Brain microvascular endothelial cell (primary cell): Measurements from ENCODE around the gene IL1R2.

Experiments
- DNase-seq: peaks from one replicate; pipeline ENCODE4 v3.0.0-alpha.2; 2020
- H3K27ac ChIP-seq: fragments of 250-450 bp; sonication (Bioruptor Pico); 2 replicates; pipeline ENCODE4 v1.5.1; 2020; ENCODE audit warnings: mild to moderate bottlenecking, moderate library complexity
- H3K27me3 ChIP-seq: fragments of 250-450 bp; sonication (Bioruptor Pico); replicated peaks from 2 replicates; pipeline ENCODE4 v1.5.1; 2020; ENCODE audit warnings: mild to moderate bottlenecking
- H3K36me3 ChIP-seq: fragments of 250-450 bp; sonication (Bioruptor Pico); replicated peaks from 2 replicates; pipeline ENCODE4 v1.5.1; 2020; ENCODE audit warnings: mild to moderate bottlenecking
- H3K4me3 ChIP-seq: 2 replicates; pipeline ENCODE4 v1.5.1; 2011; ENCODE audit warnings: low read depth, mild to moderate bottlenecking, control low read depth, low read length, moderate library complexity
- in situ Hi-C: cut with HindIII; loops from 2 replicates; pipeline ENCODE4 v1.10.0; 2017; ENCODE audit warnings: low sequenced_read_pairs, low pct_ligation_motif_present
- TF ChIP-seq, protein P1 (sequence below): IDR thresholded peaks from 2 replicates; pipeline ENCODE4 v1.5.1; 2011; ENCODE audit warnings: low read depth, mild to moderate bottlenecking, moderate library complexity, low read length, control low read depth, inconsistent platforms; ENCODE audit errors: missing control alignments

Gene IL1R2

DNA sequence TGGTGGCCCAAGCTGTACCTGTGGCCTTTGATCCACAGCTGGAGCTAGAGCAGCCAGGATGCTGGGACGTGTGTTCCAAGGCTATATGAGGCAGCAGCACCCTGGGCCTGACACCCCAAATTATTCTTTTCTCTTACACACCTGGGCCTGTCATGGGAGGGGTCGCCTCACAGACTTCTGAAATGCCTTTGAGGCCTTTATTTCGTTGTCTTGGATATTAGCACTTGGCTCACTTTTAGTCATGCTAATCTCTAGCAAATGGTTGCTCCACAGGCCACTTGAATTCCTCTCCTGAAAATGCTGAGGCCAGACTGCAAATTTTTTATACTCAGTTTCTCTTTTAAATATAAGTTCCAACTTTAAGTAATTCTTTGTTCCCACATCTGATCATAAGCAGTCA is 22.0 kb upstream of the IL1R2 start:
- H3K27ac ChIP-seq: no peak overlapping the region
- H3K4me3 ChIP-seq: no peak overlapping the region
- no peak for DNase-seq
- H3K27me3 ChIP-seq: no peaks in the 10 kb centered on the region
- TF ChIP-seq, protein P1, sequence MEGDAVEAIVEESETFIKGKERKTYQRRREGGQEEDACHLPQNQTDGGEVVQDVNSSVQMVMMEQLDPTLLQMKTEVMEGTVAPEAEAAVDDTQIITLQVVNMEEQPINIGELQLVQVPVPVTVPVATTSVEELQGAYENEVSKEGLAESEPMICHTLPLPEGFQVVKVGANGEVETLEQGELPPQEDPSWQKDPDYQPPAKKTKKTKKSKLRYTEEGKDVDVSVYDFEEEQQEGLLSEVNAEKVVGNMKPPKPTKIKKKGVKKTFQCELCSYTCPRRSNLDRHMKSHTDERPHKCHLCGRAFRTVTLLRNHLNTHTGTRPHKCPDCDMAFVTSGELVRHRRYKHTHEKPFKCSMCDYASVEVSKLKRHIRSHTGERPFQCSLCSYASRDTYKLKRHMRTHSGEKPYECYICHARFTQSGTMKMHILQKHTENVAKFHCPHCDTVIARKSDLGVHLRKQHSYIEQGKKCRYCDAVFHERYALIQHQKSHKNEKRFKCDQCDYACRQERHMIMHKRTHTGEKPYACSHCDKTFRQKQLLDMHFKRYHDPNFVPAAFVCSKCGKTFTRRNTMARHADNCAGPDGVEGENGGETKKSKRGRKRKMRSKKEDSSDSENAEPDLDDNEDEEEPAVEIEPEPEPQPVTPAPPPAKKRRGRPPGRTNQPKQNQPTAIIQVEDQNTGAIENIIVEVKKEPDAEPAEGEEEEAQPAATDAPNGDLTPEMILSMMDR: no peak
- in situ Hi-C loops: no loop called here
- no peaks in the 10 kb centered on the region for H3K36me3 ChIP-seq

DNA sequence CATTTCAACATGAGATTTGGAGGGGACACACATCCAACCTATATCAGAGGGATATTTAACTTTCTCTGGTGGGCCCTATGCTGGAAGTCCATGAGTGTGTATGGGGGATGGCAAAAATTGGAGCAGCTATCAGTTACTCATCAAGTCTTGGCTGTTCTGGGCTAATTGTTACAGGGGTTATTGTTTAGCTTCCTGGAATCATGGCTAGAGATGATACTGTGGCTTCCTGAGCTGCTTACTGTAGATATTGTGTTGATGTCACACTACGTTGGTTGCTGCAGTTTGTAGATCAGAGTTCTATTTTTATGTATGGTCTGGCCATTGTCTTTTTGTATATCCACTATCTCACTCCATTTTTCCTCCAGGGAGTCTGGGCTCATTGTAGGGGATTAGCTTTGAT is 20.9 kb upstream of the IL1R2 start:
- no peaks in the 10 kb centered on the region for H3K27me3 ChIP-seq
- no peak overlapping the region for H3K27ac ChIP-seq
- TF ChIP-seq, protein P1: no peak
- in situ Hi-C loops: no loop called here
- no peak overlapping the region for H3K4me3 ChIP-seq
- no peak for DNase-seq
- no peaks in the 10 kb centered on the region for H3K36me3 ChIP-seq

DNA sequence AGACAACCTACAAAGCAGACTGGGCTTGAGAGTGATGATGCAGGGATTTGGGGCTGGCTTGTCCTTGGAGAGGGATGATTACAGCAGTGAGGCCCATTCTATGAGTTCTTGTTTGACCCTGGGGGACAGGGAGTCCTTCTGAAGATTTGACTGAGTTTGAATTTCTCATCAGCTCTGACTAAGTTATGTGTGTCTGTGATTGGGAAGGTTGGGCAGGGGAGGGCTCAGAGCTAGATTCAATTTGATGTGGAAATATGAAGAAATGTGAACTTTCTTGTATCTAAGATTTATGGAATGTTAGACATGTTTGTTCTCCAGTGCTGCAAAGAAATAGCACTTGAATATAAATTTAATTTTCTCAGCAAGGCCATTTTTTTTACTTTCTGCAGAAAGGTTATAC is 19.9 kb upstream of the IL1R2 start:
- no peaks in the 10 kb centered on the region for H3K27me3 ChIP-seq
- H3K27ac ChIP-seq: no peak overlapping the region
- H3K36me3 ChIP-seq: no peaks in the 10 kb centered on the region
- in situ Hi-C loops: no loop called here
- no peak overlapping the region for H3K4me3 ChIP-seq
- no peak for DNase-seq
- TF ChIP-seq, protein P1: no peak

DNA sequence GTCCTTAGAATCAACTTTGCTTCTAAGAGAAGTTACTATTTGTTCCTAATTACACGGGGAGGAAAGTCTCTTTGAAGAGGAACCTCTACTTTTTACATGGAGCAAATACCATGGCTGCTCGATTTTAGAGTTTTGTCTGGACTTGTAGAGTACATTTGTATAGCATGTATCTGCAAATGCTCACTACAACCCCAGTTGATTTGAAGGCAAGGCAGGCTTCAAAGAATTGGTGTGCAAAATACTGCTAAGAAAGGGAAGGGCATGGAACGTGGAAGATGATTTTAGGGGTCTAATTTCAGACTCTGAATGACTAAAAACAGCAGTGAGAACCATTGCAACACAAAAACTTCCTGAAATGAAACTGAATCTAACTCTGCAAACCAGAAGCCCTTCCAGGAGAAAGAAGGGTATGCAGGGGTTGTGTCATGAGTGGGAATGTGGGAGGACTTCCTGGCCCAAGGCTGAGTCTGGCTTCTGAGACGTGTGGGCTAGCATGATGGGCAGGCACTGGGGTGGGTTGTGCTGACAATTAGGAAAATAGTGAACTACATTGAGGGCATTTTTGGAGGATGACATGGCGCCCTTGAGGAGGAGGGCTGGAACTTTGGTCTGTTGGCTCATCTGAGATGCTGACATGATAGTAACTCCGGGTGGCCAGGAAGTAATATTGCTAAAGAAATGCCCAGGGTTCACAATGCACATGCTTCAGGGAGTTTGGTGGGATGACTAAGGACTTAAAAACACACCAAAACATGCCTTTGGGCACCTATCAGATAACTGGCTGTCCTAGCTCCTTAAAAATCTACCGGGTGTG is 18.9 kb upstream of the IL1R2 start:
- Histone ChIP-seq H3K36me3 (no peaks in the 10 kb centered on the region), H3K27me3 (no peaks in the 10 kb centered on the region), H3K27ac (no peak overlapping the region), H3K4me3 (no peak overlapping the region)
- in situ Hi-C loops: no loop called here
- TF ChIP-seq, protein P1: no peak
- DNase-seq: peak; percentile 70

DNA sequence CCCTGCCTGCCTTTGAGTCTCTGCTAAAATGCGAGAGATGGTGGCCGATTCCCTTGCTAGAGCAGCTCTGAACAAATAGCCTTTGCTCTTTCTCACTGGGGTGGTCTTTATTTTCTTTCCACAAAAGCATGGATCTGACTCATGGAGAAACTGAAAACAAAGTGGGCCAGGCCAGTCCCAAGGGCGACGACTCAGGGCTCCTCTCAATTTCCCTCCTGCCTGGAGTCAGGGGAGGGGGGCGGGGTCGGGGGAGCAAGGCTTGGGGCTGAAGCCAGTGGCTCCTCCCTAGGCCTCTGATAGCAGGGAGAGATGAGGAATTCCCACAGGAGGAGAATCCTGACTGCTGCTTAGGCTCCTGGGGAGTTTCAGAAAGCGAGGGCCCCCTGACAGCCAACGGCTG is 17.1 kb upstream of the IL1R2 start:
- no peaks in the 10 kb centered on the region for H3K27me3 ChIP-seq
- H3K36me3 ChIP-seq: no peaks in the 10 kb centered on the region
- no peak overlapping the region for H3K4me3 ChIP-seq
- in situ Hi-C loops: no loop called here
- H3K27ac ChIP-seq: no peak overlapping the region
- TF ChIP-seq, protein P1: no peak
- no peak for DNase-seq
